ENCODE data around the gene GOLGA6L24.
"Not testable (repeated sequence)": the region's sequence is repeated elsewhere in the genome, so short reads cannot be mapped to it uniquely, and the experiment has no call there.

Gene GOLGA6L24, protein sequence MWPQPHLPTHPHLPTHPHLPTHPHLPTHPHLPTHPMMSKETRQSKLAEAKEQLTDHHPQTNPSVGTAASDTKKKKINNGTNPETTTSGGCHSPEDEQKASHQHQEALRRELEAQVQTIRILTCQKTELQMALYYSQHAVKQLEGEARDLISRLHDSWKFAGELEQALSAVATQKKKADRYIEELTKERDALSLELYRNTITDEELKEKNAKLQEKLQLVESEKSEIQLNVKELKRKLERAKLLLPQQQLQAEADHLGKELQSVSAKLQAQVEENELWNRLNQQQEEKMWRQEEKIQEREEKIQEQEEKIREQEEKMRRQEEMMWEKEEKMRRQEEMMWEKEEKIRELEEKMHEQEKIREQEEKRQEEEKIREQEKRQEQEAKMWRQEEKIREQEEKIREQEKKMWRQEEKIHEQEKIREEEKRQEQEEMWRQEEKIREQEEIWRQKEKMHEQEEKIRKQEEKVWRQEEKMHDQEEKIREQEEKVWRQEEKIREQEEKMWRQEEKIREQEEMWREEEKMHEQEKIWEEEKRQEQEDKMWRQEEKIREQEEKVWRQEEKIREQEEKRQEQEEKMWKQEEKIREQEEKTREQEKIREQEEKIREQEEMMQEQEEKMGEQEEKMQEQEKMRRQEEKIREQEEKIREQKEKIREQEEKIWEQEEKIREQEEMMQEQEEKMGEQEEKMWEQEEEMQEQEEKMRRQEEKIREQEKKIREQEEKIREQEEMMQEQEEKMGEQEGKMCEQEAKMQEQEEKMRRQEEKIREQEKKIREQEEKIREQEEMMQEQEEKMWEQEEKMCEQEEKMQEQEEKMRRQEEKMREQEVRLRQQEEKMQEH

DNA sequence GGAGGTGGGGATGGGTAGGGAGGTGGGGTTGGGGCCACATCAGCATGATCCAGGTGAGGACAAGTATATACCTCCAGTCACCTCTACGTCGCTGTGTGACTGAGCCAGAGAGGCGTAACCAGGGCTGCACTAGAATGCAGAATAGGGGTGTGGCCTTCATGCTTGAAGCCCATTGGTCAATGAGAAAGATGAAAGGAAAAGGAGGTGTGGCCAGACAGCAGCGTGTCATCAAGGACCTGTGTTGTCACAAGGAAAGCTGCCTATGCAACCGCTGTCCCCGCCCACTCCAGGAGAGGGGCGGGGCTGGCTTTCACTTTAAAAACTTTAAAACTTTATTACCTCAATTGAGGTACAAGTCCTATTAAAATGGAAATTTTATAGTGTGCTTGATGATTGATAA is at the start of gene GOLGA6L24:
TSS of gene GOLGA6L24 (minus strand) at position 101 of the 400 bp plus-strand sequence. CDS start at position 40, 61 bp downstream.
- H3K36me3 ChIP-seq, H3K27ac ChIP-seq, H3K4me1 ChIP-seq, H3K4me3 ChIP-seq, H3K9ac ChIP-seq, H3K4me2 ChIP-seq, H3K27me3 ChIP-seq, H3K9me3 ChIP-seq, H4K20me1 ChIP-seq: not testable (repeated sequence)

DNA sequence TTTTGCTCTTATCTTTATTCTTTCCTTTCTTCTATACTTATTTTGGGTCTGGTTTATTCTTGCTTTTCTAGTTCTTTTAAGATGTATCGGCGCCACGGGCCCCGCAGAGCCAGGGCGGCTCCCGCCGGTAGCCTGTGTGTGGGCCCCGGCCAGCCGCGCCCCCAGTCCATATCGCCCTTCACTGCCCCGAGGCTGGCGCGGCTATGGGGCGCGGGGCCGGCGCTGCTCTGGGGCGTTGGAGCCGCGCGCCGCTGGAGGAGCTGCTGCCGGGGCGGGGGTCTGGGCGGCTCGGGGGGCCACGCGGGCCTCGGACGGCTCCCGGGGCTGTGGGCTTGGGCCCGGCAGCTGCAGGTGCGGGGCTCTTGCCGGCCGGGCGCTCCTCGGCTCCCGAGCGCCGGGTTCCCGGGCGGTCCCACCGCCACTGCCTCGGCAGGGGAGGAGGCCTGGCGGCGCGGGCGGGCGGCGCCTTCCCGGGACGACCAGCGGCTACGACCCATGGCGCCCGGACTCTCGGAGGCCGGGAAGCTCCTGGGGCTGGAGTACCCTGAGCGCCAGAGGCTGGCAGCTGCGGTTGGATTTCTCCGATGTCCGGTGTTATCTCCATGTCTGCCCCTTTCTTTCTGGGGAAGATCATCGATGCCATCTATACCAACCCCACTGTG is 45.0 kb upstream of the GOLGA6L24 start:
- H3K4me1 ChIP-seq, H3K4me3 ChIP-seq, H3K36me3 ChIP-seq, H3K4me2 ChIP-seq, H3K27ac ChIP-seq, H3K9me3 ChIP-seq, H3K27me3 ChIP-seq, H3K9ac ChIP-seq, H4K20me1 ChIP-seq: not testable (repeated sequence)

DNA sequence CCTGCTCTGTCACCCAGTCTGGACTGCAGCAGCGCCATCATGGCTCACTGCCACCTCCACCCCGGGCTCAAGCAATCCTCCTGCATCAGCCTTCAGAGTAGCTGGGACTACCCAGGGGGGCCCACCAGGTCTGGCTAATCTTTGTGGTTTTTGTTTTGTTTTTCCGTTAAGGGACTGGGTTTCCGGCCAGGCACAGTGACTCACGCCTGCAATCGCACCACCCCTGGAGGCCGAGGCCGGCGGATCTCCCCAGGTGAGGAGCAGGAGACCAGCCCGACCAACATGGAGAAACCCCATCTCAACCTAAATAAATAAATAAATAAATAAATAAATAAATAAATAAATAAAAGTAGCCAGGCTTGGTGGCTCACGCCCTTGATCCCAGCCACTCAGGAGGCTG is 38.1 kb upstream of the GOLGA6L24 start:
- not testable (repeated sequence) for H3K27me3 ChIP-seq, H3K36me3 ChIP-seq, H3K4me2 ChIP-seq, H3K4me3 ChIP-seq, H4K20me1 ChIP-seq, H3K4me1 ChIP-seq, H3K27ac ChIP-seq, H3K9ac ChIP-seq, H3K9me3 ChIP-seq

DNA sequence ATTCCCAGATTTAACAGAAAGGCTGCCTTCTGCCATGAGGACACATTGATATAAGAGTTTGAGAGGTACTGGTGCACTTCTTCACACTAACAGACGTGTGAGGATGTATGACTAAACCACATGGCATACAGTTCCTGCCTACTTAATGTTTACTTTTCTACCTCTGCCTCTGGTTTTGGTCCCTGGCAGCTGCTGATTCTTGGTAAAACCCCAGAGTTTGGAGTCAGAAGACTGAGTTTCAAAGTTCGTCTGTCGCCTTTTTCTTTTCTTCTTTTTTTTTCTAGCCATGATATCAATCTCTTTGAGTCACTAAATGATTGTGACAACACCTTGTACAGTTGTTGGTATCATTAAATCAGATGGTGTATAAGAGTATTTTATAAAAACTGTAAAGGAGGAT is 22.2 kb upstream of the GOLGA6L24 start:
- H3K9ac ChIP-seq, H4K20me1 ChIP-seq, H3K27ac ChIP-seq, H3K4me1 ChIP-seq, H3K4me2 ChIP-seq, H3K4me3 ChIP-seq, H3K27me3 ChIP-seq, H3K36me3 ChIP-seq, H3K9me3 ChIP-seq: not testable (repeated sequence)

DNA sequence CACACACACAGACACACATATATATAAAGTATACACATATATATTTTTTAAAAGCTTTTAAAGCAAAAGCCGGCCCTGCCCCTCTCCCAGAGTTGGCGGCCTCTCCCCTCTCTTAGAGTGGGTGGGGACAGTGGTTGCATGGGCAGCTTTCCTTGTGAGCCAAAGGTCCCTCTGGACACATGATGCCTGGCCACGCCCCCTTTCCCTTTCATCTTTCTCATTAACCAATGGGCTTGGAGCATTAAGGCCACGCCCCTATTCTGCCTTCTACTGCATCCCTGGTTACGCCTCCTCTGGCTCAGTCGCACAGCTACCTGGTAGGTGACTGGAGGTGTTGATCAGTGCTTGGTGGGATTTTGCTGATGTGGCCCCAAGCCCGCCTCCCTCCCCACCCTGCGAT is 20.5 kb upstream of the GOLGA6L24 start, which contains the start of gene GOLGA8F:
TSS of gene GOLGA8F (plus strand) at position 301 of the 400 bp plus-strand sequence. CDS start at position 399, 98 bp downstream.
- not testable (repeated sequence) for H3K4me1 ChIP-seq, H3K9me3 ChIP-seq, H3K4me2 ChIP-seq, H3K27ac ChIP-seq, H3K9ac ChIP-seq, H3K36me3 ChIP-seq, H4K20me1 ChIP-seq, H3K27me3 ChIP-seq, H3K4me3 ChIP-seq

DNA sequence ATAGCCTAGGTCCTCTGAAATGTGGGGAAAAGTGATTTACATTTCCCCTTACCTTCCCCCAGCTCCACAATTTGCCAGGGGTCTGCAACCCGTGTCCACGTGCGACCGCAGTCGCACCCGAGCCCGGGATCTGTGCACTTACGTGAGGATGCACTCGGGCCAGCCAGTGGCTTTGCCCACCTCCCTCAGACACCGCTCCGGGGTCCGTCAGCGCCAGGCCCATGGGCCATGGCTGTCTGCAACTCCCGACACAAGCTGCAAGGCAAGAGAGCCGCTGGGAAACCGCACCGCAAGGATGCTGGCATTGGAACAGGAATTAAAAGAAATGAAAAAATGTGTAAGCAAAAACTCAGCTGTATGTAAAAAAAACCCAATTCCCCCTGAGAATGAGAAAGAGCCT is 7.6 kb upstream of the GOLGA6L24 start:
- not testable (repeated sequence) for H3K4me3 ChIP-seq, H4K20me1 ChIP-seq, H3K9me3 ChIP-seq, H3K36me3 ChIP-seq, H3K9ac ChIP-seq, H3K4me2 ChIP-seq, H3K4me1 ChIP-seq, H3K27ac ChIP-seq, H3K27me3 ChIP-seq

DNA sequence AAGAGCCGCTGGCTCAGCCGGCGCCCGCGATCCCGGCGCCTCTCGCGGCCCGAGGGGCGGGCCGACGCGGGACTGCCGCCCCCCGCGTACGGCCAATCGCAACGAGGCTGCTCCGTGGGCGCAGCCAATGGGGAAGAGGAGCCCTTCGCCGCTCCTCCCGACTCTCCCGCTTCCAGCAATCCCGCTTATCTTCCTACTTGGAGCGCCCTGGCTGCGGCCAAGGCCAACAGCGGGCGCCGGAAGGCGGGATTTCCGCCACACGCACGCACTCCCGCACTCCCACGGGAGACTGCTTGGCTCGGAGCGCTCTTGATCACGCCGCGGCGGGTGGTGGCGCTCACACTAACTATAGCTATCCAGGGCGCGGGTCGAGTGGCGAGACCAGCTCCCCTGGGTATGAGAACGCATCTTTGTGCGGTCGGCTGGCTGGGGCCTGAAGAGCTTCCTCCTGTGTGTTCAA is 35.7 kb downstream of the GOLGA6L24 start, which contains the start of gene HERC2:
TSS of gene HERC2 (minus strand) at position 51 of the 460 bp plus-strand sequence. CDS start 746 bp downstream, outside the sequence.
- H3K9me3 ChIP-seq, H3K4me1 ChIP-seq, H3K27me3 ChIP-seq, H4K20me1 ChIP-seq, H3K27ac ChIP-seq: not testable (repeated sequence)
- Histone ChIP-seq H3K36me3 (peaks cover 13% of the 10 kb centered on the region), H3K4me3 (peak within 1 kb of the TSS; percentile 59), H3K4me2 (peak within 1 kb of the TSS; percentile 47; the same call in 1 of the 2 replicates), H3K9ac (peak within 1 kb of the TSS; percentile 50; the same call in 1 of the 2 replicates)

DNA sequence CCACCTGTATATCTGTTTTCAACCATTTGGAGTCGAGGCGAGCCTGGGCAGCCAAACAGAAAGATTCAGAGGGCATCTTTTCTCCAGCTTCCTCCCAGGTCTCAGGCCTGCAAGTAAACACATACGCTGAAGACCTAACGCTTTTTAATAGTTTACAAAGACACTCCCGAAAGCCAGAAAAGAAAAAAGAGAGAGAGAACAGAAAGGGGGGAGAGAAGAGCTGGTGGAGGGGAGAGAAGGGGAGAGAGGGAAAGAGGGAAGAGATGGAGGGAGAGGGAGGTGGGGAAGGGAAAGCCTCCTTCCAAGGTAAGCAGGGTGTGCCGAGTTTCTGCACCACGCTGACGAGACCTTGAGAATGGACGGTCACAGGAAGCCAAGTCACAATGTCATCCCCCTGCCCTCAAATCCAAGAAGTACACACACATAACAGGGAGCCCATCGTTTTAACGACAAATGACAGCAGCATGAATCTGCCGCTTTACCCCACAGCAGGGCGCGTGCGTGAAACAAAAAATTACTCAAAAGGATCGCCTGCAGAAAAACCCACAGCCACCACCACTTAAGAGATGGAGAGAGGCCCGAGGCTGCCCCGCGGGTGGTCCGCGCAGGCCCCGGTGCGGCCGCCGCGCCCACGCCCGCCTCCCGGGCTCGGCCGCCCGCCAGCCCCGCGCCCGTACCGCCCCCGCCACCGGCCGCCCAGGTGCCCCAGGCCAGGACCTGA is 36.4 kb downstream of the GOLGA6L24 start:
- Histone ChIP-seq H3K4me2 (peak overlapping the region; percentile 47; the same call in 1 of the 2 replicates), H3K36me3 (peaks cover 19% of the 10 kb centered on the region), H3K4me3 (peak overlapping the region; percentile 59), H3K9ac (peak overlapping the region; percentile 50; the same call in 1 of the 2 replicates)
- H4K20me1 ChIP-seq, H3K9me3 ChIP-seq, H3K27me3 ChIP-seq, H3K4me1 ChIP-seq, H3K27ac ChIP-seq: not testable (repeated sequence)

DNA sequence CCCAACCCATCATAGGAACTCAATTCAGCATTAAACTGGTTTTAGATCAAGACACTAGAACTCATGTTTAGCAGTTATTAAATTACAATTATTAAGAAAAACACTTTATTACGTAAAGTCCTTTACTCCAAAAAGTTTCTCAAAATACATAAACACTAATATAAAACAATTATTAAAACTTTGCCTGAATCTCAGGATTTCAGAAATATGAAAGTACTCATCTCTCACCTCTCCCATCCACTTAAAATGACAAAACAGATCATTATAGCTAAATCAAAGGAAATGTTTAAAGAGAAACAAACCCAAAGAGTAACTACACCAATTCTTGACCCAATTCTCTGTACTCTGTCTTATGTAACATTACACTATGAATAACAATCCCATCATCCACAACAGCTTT is 38.2 kb downstream of the GOLGA6L24 start:
- not testable (repeated sequence) for H3K4me3 ChIP-seq, H3K9me3 ChIP-seq, H3K27ac ChIP-seq, H4K20me1 ChIP-seq, H3K27me3 ChIP-seq, H3K4me1 ChIP-seq, H3K4me2 ChIP-seq, H3K9ac ChIP-seq
- peaks cover 32% of the 10 kb centered on the region for H3K36me3 ChIP-seq

DNA sequence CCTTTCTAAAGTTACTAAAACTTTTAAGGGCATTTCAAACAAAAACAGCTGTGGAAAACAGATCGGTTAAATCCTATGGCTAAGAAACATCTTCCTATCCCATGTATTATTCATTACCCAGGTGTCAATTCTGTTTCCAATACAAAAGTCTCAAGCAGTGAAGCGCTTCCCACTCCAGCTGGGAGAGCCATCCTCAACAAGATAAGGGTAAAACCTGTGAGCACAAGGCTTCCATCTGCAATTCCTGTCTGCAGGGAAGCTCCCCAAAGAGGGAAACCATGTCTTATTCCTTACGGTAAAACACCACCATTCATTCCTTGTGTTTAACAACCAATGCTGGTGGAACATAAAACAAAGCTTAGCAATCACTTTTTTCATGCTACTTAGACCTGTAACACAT is 39.1 kb downstream of the GOLGA6L24 start:
- H3K27me3 ChIP-seq, H3K4me3 ChIP-seq, H3K9ac ChIP-seq, H4K20me1 ChIP-seq, H3K4me1 ChIP-seq, H3K27ac ChIP-seq, H3K9me3 ChIP-seq, H3K4me2 ChIP-seq: not testable (repeated sequence)
- H3K36me3 ChIP-seq, result peaks cover 40% of the 10 kb centered on the region

DNA sequence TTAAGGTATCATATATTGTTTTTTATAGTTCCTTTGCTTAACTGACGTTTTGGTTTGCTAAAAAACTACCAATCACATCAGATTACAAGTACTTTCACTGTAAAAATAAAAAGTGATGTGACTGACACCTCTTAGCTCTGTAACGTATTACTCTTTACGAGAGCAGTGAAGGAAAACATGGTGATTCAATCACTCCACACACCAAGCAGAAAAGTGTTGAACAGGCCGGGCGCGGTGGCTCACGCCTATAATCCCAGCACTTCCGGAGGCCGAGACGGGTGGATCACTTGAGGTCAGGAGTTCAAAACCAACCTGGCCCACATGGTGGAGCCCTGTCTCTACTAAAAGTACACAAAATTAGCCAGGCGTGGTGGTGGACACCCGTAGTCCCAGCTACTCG is 39.8 kb downstream of the GOLGA6L24 start:
- H3K36me3 ChIP-seq, result peaks cover 44% of the 10 kb centered on the region
- H3K4me1 ChIP-seq, H3K4me3 ChIP-seq, H3K4me2 ChIP-seq, H3K9ac ChIP-seq, H3K27ac ChIP-seq, H4K20me1 ChIP-seq, H3K9me3 ChIP-seq, H3K27me3 ChIP-seq: not testable (repeated sequence)

DNA sequence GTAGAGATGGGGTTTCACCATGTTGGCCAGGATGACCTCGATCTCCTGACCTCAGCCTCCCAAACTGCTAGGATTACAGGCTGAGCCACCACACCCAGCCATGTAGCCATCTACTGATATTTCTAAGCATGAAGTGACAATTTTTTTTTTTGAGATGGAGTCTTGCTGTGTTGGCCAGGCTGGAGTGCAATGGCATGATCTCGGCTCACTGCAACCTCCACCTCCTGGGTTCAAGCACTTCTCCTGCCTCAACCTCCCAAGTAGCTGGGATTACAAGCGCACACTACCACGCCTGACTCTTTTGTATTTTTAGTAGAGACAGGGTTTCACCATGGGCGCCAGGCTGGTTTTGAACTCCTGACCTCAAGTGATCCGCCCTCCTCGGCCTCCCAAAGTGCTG is 40.9 kb downstream of the GOLGA6L24 start:
- H3K27me3 ChIP-seq, H3K9ac ChIP-seq, H3K9me3 ChIP-seq, H3K4me2 ChIP-seq, H3K4me1 ChIP-seq, H4K20me1 ChIP-seq, H3K4me3 ChIP-seq, H3K27ac ChIP-seq: not testable (repeated sequence)
- peaks cover 48% of the 10 kb centered on the region for H3K36me3 ChIP-seq

DNA sequence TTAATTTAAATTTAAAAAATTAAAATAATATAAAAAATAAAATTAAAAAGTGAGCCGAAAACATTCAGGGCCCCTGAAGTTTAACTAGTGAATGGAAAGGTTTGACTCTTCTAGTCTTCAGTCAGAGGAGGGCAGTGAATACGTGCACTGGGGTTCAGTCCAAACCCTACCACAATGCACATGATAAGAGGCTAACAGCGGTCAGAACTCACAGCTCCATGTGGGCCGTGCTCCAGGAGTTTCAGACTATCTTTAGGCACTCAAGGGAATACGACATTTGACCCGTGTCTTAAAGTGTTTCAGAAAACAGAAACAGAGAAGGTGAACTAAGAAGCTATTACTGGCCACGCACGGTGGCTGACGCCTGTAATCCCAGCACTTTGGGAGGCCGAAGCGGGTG is 47.4 kb downstream of the GOLGA6L24 start:
- not testable (repeated sequence) for H3K27me3 ChIP-seq, H3K27ac ChIP-seq, H4K20me1 ChIP-seq, H3K4me3 ChIP-seq, H3K9ac ChIP-seq, H3K4me2 ChIP-seq, H3K4me1 ChIP-seq
- Histone ChIP-seq H3K36me3 (peaks cover 49% of the 10 kb centered on the region), H3K9me3 (peaks cover 40% of the 10 kb centered on the region)
